ENCODE measurements around the gene PPP2R3B. TPM values are rescaled to one million over a fixed set of nuclear protein-coding genes. Genes with fewer than 3 reads are reported as not detected.
"Not testable (repeated sequence)": the region's sequence is repeated elsewhere in the genome, so short reads cannot be mapped to it uniquely, and the experiment has no call there.

Gene PPP2R3B
- total and polyA plus RNA-seq, 2 donors (not counting 1 experiment from before 2014, with no cell fraction given) = 43.3 to 47.6 TPM

GRCh38 chrX:331151-331824 is 55.4 kb downstream of the PPP2R3B start:
- H3K9ac ChIP-seq (ENCODE audit: low read length) = peak overlapping the region; percentile 41
- ChIA-PET POLR2A (no interaction called here), CTCF (no interaction called here)
- no peaks in the 10 kb centered on the region for H3K27me3 Mint-ChIP-seq
- WGBS (ENCODE audit: insufficient coverage) = 3% methylated on average over 51 of the region's 51 CpGs
- H2AFZ ChIP-seq (ENCODE audit: insufficient read depth, low read depth, low read length, poor library complexity, severe bottlenecking) = peak overlapping the region; percentile 31
- H3K9me3 ChIP-seq (ENCODE audit: control extremely low read depth in 1 of 3, control insufficient read depth in 2 of 3, insufficient read depth in 1 of 3, low read length in 2 of 3) = peaks cover 0 to 12% (median 0%) of the 10 kb centered on the region in 3 donors
- no peak overlapping the region for H3K27ac Mint-ChIP-seq
- H3K79me2 ChIP-seq (ENCODE audit: control insufficient read depth, insufficient read depth, low read length) = no peaks in the 10 kb centered on the region
- H3K4me1 ChIP-seq (ENCODE audit: control insufficient read depth in 2 of 2, insufficient read depth in 2 of 2, low read length in 2 of 2) = peaks cover 15 to 16% of the 10 kb centered on the region in 2 donors
- H4K20me1 ChIP-seq (ENCODE audit: control insufficient read depth, insufficient read depth, low read length, poor library complexity, severe bottlenecking) = no peaks in the 10 kb centered on the region
- peak overlapping the region in 3 of 5 experiments; percentile 26 to 52 (median 37) for H3K4me3 ChIP-seq (ENCODE audit: control extremely low read depth in 1 of 5, extremely low read depth in 1 of 5, insufficient read depth in 1 of 5, low read depth in 2 of 5, low read length in 4 of 5)
- no peaks in the 10 kb centered on the region for H3K4me1 Mint-ChIP-seq
- no peak overlapping the region for H3K4me3 Mint-ChIP-seq
- H3K27ac ChIP-seq (ENCODE audit: low read length in 2 of 2) = no peak overlapping the region
- intact Hi-C loops (cut with micrococcal nuclease) = no loop called here
- peaks cover 0 to 6% of the 10 kb centered on the region in 2 experiments for H3K36me3 ChIP-seq (replicated peaks in 1 of 2; ENCODE audit: control extremely low read depth in 1 of 2, control insufficient read depth in 1 of 2, extremely low read depth in 1 of 2, insufficient read depth in 2 of 2, low read length in 1 of 2)
- ATAC-seq (ENCODE audit: low read depth) = peak; percentile 28
- no peaks in the 10 kb centered on the region for H3K9me3 Mint-ChIP-seq (ENCODE audit: insufficient read depth)
- DNase-seq = peak; percentile 51
- peak overlapping the region; percentile 68 for H3K4me2 ChIP-seq (replicated peaks; ENCODE audit: low read depth, low read length, poor library complexity, severe bottlenecking)
- peaks cover 0 to 20% (median 5%) of the 10 kb centered on the region in 4 experiments for H3K27me3 ChIP-seq (replicated peaks in 1 of 4; ENCODE audit: control extremely low read depth in 1 of 4, control insufficient read depth in 3 of 4, insufficient read depth in 4 of 4, low read length in 3 of 4)
- TF ChIP-seq CTCF (IDR thresholded peaks at IDR 0.05) (no peak), EZH2 (IDR thresholded peaks at IDR 0.05; ENCODE audit: borderline replicate concordance, insufficient read depth, low read depth, low read length, poor library complexity, severe bottlenecking) (no peak)

GRCh38 chrX:330726-331150 is 56.0 kb downstream of the PPP2R3B start:
- Mint-ChIP-seq H3K27me3 (no peaks in the 10 kb centered on the region), H3K27ac (no peak overlapping the region), H3K9me3 (ENCODE audit: insufficient read depth) (no peaks in the 10 kb centered on the region), H3K4me1 (no peaks in the 10 kb centered on the region), H3K4me3 (no peak overlapping the region)
- Histone ChIP-seq H2AFZ (ENCODE audit: insufficient read depth, low read depth, low read length, poor library complexity, severe bottlenecking) (peak overlapping the region; percentile 31), H3K36me3 (replicated peaks in 1 of 2; ENCODE audit: control extremely low read depth in 1 of 2, control insufficient read depth in 1 of 2, extremely low read depth in 1 of 2, insufficient read depth in 2 of 2, low read length in 1 of 2) (peaks cover 0 to 6% of the 10 kb centered on the region in 2 experiments), H4K20me1 (ENCODE audit: control insufficient read depth, insufficient read depth, low read length, poor library complexity, severe bottlenecking) (no peaks in the 10 kb centered on the region), H3K4me1 (ENCODE audit: control insufficient read depth in 2 of 2, insufficient read depth in 2 of 2, low read length in 2 of 2) (peaks cover 15 to 16% of the 10 kb centered on the region in 2 donors), H3K27ac (ENCODE audit: low read length in 2 of 2) (no peak overlapping the region), H3K9ac (ENCODE audit: low read length) (peak overlapping the region; percentile 41), H3K9me3 (ENCODE audit: control extremely low read depth in 1 of 3, control insufficient read depth in 2 of 3, insufficient read depth in 1 of 3, low read length in 2 of 3) (peaks cover 0 to 12% (median 0%) of the 10 kb centered on the region in 3 donors), H3K4me2 (replicated peaks; ENCODE audit: low read depth, low read length, poor library complexity, severe bottlenecking) (peak overlapping the region; percentile 68), H3K79me2 (ENCODE audit: control insufficient read depth, insufficient read depth, low read length) (no peaks in the 10 kb centered on the region), H3K27me3 (replicated peaks in 1 of 4; ENCODE audit: control extremely low read depth in 1 of 4, control insufficient read depth in 3 of 4, insufficient read depth in 4 of 4, low read length in 3 of 4) (peaks cover 0 to 20% (median 5%) of the 10 kb centered on the region in 4 experiments), H3K4me3 (ENCODE audit: control extremely low read depth in 1 of 5, extremely low read depth in 1 of 5, insufficient read depth in 1 of 5, low read depth in 2 of 5, low read length in 4 of 5) (peak overlapping the region in 3 of 5 experiments; percentile 26 to 52 (median 37))
- no peak for ATAC-seq (ENCODE audit: low read depth)
- no peak for DNase-seq
- ChIA-PET CTCF (no interaction called here), POLR2A (no interaction called here)
- intact Hi-C loops (cut with micrococcal nuclease) = no loop called here
- 6% methylated on average over 16 of the region's 28 CpGs for WGBS (ENCODE audit: insufficient coverage)
- TF ChIP-seq EZH2 (IDR thresholded peaks at IDR 0.05; ENCODE audit: borderline replicate concordance, insufficient read depth, low read depth, low read length, poor library complexity, severe bottlenecking) = no peak
- no peak for TF ChIP-seq CTCF (IDR thresholded peaks at IDR 0.05)

- CTCF ChIA-PET; H3K4me1 Mint-ChIP-seq; ATAC-seq (ENCODE audit: low read depth); H3K27ac ChIP-seq (ENCODE audit: low read length in 2 of 2); DNase-seq; H3K4me3 Mint-ChIP-seq; H3K9me3 Mint-ChIP-seq (ENCODE audit: insufficient read depth); H2AFZ ChIP-seq (ENCODE audit: insufficient read depth, low read depth, low read length, poor library complexity, severe bottlenecking); H3K4me3 ChIP-seq (ENCODE audit: control extremely low read depth in 1 of 5, extremely low read depth in 1 of 5, insufficient read depth in 1 of 5, low read depth in 2 of 5, low read length in 4 of 5); H3K9ac ChIP-seq (ENCODE audit: low read length); H4K20me1 ChIP-seq (ENCODE audit: control insufficient read depth, insufficient read depth, low read length, poor library complexity, severe bottlenecking); H3K27me3 Mint-ChIP-seq; H3K79me2 ChIP-seq (ENCODE audit: control insufficient read depth, insufficient read depth, low read length); POLR2A ChIA-PET; H3K36me3 ChIP-seq (replicated peaks in 1 of 2; ENCODE audit: control extremely low read depth in 1 of 2, control insufficient read depth in 1 of 2, extremely low read depth in 1 of 2, insufficient read depth in 2 of 2, low read length in 1 of 2); H3K27ac Mint-ChIP-seq; intact Hi-C loops (cut with micrococcal nuclease): not testable (repeated sequence)
- WGBS (ENCODE audit: insufficient coverage) = 75% methylated on average over 26 of the region's 29 CpGs
- Histone ChIP-seq H3K9me3 (ENCODE audit: control extremely low read depth in 1 of 3, control insufficient read depth in 2 of 3, insufficient read depth in 1 of 3, low read length in 2 of 3) (peaks cover 0 to 12% (median 0%) of the 10 kb centered on the region in 3 donors), H3K4me1 (ENCODE audit: control insufficient read depth in 2 of 2, insufficient read depth in 2 of 2, low read length in 2 of 2) (peaks cover 15 to 16% of the 10 kb centered on the region in 2 donors), H3K27me3 (replicated peaks in 1 of 4; ENCODE audit: control extremely low read depth in 1 of 4, control insufficient read depth in 3 of 4, insufficient read depth in 4 of 4, low read length in 3 of 4) (peaks cover 0 to 20% (median 5%) of the 10 kb centered on the region in 4 experiments), H3K4me2 (replicated peaks; ENCODE audit: low read depth, low read length, poor library complexity, severe bottlenecking) (peak overlapping the region; percentile 68)
Measured at GRCh38 chrX:330141-330725, 56.5 kb downstream of the PPP2R3B start.
